GM18907 (cell line): Measurements from ENCODE around the gene CDKAL1.

ENCODE experiments used
- ATAC-seq: cut with Tn5 transposase; IDR thresholded peaks from one replicate; pipeline ENCODE4 v1.9.1; 2021; ENCODE audit warnings: mild to moderate bottlenecking, moderate library complexity; ENCODE audit not compliant: unreplicated experiment

Gene CDKAL1

DNA sequence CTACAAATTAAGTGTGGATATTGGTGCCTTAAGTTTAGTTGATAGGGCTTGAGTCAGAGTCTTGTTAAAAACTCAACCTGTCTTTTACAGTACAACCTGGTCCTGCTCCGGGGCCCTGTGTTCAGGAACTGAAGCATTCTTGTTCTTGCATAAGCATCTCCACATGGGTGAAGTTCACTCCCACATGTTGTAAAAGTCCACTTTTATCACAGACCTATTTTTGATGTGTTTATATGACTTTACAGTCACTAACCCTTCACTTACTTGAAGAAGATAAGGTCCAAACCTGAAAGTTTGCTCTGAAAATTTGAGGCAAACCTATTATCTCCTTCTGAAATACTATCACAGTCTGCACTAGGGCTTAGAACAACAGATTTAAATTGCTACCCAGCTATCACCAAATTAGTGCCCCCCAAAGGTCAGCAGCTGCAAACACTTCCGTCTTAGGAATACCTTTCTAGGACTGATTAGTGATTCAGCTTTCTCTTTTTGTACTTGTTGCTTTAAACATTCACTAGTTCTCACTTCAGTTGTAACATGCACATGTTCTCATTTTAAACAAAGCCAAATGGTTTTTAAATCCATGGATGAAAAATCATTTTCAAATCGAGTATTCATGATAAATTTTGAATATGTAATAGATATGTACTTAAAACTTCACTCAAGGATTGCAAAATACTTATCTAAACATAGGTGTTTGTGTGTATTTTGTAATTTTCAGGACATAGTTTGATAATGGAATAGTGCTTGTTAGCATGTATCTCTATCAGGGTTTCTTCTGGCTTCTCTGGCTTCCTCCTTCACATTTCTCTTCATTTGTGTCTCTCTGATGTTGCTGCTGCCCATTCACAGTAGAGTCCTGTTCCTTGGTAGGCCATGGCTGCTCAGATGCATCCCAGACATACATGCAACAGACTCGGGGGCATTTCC is 589.5 kb downstream of the CDKAL1 start:
- no peak for ATAC-seq

- no peak for ATAC-seq
Measured at GRCh38 chr6:21128601-21129000, 594.3 kb downstream of the CDKAL1 start.

DNA sequence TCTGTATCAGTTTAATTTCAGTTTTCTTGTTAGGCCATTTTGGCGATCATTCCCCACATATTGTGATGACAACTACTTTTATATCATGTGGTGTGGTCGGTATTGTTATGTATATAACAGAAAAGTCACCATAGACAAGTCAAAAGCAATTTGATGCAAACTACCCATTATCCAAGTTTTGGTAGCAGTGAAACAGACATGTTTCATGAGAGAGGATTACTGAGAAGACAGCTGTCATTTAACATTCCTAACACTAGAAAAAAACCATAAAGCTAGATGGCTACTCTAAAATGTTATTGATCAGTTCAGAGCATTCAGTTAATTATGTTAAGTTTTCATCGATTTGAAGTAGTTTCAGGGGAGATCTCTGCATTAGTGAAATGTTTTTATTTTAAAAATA is 597.1 kb downstream of the CDKAL1 start:
- no peak for ATAC-seq

GRCh38 chr6:21132446-21132845 is 598.2 kb downstream of the CDKAL1 start:
- ATAC-seq, result no peak

- no peak for ATAC-seq
Measured at GRCh38 chr6:21132856-21133838, 598.9 kb downstream of the CDKAL1 start.

DNA sequence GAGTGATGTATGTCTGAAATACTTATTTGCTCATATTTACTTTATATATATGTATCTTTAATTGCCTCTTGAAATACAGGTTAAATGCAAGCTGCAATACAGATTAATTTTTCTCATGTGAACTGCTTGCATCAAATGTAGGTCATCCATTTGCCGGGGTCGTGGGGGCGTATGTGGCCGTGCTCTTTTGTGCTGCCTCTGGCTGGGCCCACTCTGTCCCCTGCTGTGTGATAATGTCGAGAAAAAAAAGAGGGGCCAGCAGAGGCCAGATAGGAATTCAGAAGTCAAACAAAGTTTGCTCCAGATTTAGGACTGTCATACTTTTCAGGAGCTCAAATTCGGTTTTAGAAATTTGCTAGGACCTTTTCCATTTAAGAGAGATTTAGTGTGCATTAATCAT is 599.6 kb downstream of the CDKAL1 start:
- ATAC-seq, result no peak

- no peak for ATAC-seq
Measured at GRCh38 chr6:21134356-21134755, 600.1 kb downstream of the CDKAL1 start.

GRCh38 chr6:21135484-21136013 is 601.3 kb downstream of the CDKAL1 start:
- ATAC-seq, result no peak

GRCh38 chr6:21137700-21138335 is 603.6 kb downstream of the CDKAL1 start:
- ATAC-seq, result no peak

- no peak for ATAC-seq
Measured at GRCh38 chr6:21138336-21139069, 604.2 kb downstream of the CDKAL1 start.

GRCh38 chr6:21140966-21141365 is 606.7 kb downstream of the CDKAL1 start:
- ATAC-seq, result no peak

DNA sequence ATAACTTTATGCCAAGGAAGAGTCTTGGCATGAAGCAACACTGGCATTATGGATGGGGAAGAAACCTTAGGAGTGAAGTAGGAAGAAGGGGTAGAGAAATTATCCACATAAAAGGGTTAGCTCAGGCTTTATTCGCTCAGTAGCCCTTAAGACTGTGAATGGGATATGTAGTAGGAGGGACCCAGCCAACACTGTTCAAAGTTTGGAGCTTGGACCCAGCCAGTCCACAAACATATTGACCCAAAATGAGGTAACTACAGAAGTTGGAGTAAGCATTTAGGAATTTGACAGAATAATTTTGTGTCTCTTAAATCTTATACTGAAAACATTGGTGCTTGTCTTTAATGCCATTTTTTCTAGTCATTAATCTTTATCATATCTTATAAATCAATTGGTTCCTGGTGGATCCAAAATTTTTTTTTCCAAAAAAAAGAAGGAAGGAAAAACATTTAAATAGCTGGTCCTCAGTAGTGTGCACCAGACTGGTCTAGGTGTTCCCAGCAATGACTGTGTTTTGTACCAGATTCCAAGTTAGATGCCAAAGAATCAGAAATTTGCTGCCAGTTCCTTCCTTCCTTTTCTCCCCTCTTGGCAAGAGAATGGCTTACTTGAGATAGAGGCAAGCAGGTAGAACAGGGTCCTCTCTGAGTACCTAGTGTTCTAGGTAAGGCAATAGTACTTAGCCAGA is 607.5 kb downstream of the CDKAL1 start:
- ATAC-seq, result no peak

DNA sequence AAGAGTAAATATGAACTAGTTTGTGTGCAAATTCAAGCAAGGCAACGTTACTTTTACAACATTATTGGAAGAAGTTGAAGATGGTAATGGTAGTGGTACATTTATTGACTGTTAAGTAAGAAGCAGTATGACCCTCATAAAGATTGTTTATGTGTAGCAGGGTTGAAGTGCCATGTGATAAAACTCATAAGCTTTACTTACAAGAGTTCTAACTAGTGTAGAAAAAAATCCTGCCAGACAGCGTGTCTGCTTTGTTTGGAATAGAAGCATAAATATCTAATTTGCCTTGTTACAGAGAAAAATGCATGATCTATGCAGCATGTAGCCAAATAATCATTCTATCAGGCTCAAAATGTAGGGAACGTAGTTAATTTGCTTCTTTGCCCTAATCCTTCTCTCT is 608.5 kb downstream of the CDKAL1 start:
- no peak for ATAC-seq

DNA sequence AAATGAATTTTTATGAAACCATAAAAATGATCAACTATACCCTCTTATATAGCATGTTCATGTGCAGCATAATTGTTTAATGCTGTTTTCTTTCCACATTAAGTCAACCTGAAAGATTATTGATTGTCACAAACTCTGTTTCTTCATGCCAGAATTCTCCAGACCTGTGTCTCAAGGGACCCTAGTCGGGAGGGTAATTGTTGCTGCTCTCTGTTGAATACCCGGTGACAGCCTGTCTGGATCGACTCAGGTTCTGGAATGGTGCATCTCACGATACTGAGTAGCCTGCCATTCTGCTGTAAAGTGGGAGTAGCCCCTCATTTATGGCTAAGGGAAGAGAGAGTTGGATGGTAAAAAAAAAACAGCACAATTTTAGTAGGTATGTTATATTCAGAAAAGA is 609.4 kb downstream of the CDKAL1 start:
- no peak for ATAC-seq

DNA sequence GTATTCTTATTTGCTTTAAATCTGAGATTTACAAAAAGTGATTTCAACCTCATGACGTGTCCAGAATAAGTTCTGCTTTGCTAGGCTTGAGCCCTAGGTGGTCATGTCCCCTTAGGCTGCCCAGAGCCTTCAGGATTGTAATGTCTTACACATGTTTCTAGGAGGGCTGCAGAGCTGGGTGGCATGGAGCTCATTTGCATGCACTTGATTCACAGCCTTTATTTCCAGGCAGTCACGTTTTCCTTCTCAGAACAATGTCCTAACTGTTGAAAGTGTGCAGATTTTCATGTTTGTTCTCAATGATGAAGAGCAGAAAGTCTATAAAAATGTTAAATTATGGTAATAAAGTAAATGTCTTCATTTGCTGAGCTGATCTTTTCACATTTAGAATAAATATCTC is 610.7 kb downstream of the CDKAL1 start:
- ATAC-seq, result no peak

GRCh38 chr6:21147995-21148394 is 613.7 kb downstream of the CDKAL1 start:
- ATAC-seq, result no peak

- no peak for ATAC-seq
Measured at GRCh38 chr6:21149470-21149869, 615.2 kb downstream of the CDKAL1 start.

DNA sequence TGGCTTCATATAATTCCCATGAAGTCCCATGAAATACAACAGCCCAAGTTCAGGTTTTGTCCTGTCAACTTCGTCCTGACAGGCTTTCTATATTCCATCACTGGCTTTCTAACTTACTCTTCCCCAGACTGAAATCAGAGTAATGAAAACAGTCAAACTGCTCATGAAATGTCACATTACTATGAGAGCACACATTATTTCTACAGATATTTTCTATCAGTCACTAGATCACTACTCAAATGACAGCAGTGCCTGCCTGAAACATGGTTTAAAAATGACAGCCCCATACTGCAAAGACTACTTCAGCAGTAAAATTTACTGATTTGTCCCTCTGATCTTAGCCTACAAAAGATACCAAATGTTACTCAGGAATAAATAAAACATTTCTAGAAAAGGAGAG is 616.4 kb downstream of the CDKAL1 start:
- no peak for ATAC-seq

- ATAC-seq, result no peak
Measured at GRCh38 chr6:21151119-21151518, 616.9 kb downstream of the CDKAL1 start.

DNA sequence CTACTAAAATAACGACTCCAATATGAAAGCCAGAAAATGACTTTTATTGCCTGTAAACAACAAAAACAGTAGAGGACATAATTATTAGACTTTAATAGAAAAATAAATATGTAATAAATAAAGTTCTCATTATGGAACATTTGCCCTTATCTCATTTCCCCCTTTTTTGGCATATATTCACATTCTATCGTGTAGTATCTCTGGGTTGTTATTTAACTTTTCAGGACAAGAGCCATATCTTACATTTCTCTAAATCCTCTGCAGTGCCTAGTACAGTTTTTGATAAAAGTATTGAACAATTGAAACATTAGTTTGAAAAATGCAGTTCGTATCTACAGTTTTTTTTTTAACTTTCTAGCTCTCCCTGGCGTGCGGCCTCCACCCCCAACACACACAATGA is 617.3 kb downstream of the CDKAL1 start:
- ATAC-seq, result no peak
